Measurements from ENCODE around the gene DAGLA.

DAGLA gene

GRCh38 chr11:61709110-61709509 lies 28.9 kb downstream of the DAGLA start:
- Histone ChIP-seq H3K9ac (ENCODE audit: low read depth in 1 of 2, low read length in 2 of 2) (no peak overlapping the region), H3K27me3 (ENCODE audit: control insufficient read depth in 1 of 2, insufficient read depth in 2 of 2, low read length in 2 of 2) (no peaks in the 10 kb centered on the region), H3K4me1 (ENCODE audit: control insufficient read depth in 1 of 2, insufficient read depth in 2 of 2, low read length in 2 of 2) (peaks cover 11 to 12% of the 10 kb centered on the region in 2 donors), H3K36me3 (ENCODE audit: control insufficient read depth in 1 of 2, insufficient read depth in 2 of 2, low read length in 2 of 2) (no peaks in the 10 kb centered on the region), H3K9me3 (ENCODE audit: control insufficient read depth in 1 of 2, low read length in 2 of 2) (no peaks in the 10 kb centered on the region), H3K27ac (ENCODE audit: low read depth, low read length) (no peak overlapping the region), H3K4me3 (ENCODE audit: low read depth in 1 of 2, low read length in 2 of 2) (no peak overlapping the region)

GRCh38 chr11:61709572-61709971 lies 29.4 kb downstream of the DAGLA start:
- Histone ChIP-seq H3K9ac (ENCODE audit: low read depth in 1 of 2, low read length in 2 of 2) (no peak overlapping the region), H3K4me1 (ENCODE audit: control insufficient read depth in 1 of 2, insufficient read depth in 2 of 2, low read length in 2 of 2) (peaks cover 11 to 12% of the 10 kb centered on the region in 2 donors), H3K36me3 (ENCODE audit: control insufficient read depth in 1 of 2, insufficient read depth in 2 of 2, low read length in 2 of 2) (no peaks in the 10 kb centered on the region), H3K27ac (ENCODE audit: low read depth, low read length) (no peak overlapping the region), H3K9me3 (ENCODE audit: control insufficient read depth in 1 of 2, low read length in 2 of 2) (no peaks in the 10 kb centered on the region), H3K27me3 (ENCODE audit: control insufficient read depth in 1 of 2, insufficient read depth in 2 of 2, low read length in 2 of 2) (no peaks in the 10 kb centered on the region), H3K4me3 (ENCODE audit: low read depth in 1 of 2, low read length in 2 of 2) (no peak overlapping the region)

GRCh38 chr11:61710019-61710418 lies 29.8 kb downstream of the DAGLA start:
- Histone ChIP-seq H3K9ac (ENCODE audit: low read depth in 1 of 2, low read length in 2 of 2) (no peak overlapping the region), H3K9me3 (ENCODE audit: control insufficient read depth in 1 of 2, low read length in 2 of 2) (no peaks in the 10 kb centered on the region), H3K4me1 (ENCODE audit: control insufficient read depth in 1 of 2, insufficient read depth in 2 of 2, low read length in 2 of 2) (peaks cover 11 to 12% of the 10 kb centered on the region in 2 donors), H3K27me3 (ENCODE audit: control insufficient read depth in 1 of 2, insufficient read depth in 2 of 2, low read length in 2 of 2) (no peaks in the 10 kb centered on the region), H3K27ac (ENCODE audit: low read depth, low read length) (no peak overlapping the region), H3K36me3 (ENCODE audit: control insufficient read depth in 1 of 2, insufficient read depth in 2 of 2, low read length in 2 of 2) (no peaks in the 10 kb centered on the region), H3K4me3 (ENCODE audit: low read depth in 1 of 2, low read length in 2 of 2) (no peak overlapping the region)

- no peaks in the 10 kb centered on the region for H3K36me3 ChIP-seq (ENCODE audit: control insufficient read depth in 1 of 2, insufficient read depth in 2 of 2, low read length in 2 of 2)
- H3K9ac ChIP-seq (ENCODE audit: low read depth in 1 of 2, low read length in 2 of 2) = no peak overlapping the region
- no peaks in the 10 kb centered on the region for H3K9me3 ChIP-seq (ENCODE audit: control insufficient read depth in 1 of 2, low read length in 2 of 2)
- no peaks in the 10 kb centered on the region for H3K27me3 ChIP-seq (ENCODE audit: control insufficient read depth in 1 of 2, insufficient read depth in 2 of 2, low read length in 2 of 2)
- H3K4me1 ChIP-seq (ENCODE audit: control insufficient read depth in 1 of 2, insufficient read depth in 2 of 2, low read length in 2 of 2) = peaks cover 14 to 16% of the 10 kb centered on the region in 2 donors
- no peak overlapping the region for H3K4me3 ChIP-seq (ENCODE audit: low read depth in 1 of 2, low read length in 2 of 2)
- H3K27ac ChIP-seq (ENCODE audit: low read depth, low read length) = no peak overlapping the region
These were observed 30.8 kb downstream of the DAGLA start for GRCh38 chr11:61711037-61711436.

- Histone ChIP-seq H3K27ac (ENCODE audit: low read depth, low read length) (no peak overlapping the region), H3K4me3 (ENCODE audit: low read depth in 1 of 2, low read length in 2 of 2) (no peak overlapping the region), H3K27me3 (ENCODE audit: control insufficient read depth in 1 of 2, insufficient read depth in 2 of 2, low read length in 2 of 2) (no peaks in the 10 kb centered on the region), H3K9ac (ENCODE audit: low read depth in 1 of 2, low read length in 2 of 2) (no peak overlapping the region), H3K9me3 (ENCODE audit: control insufficient read depth in 1 of 2, low read length in 2 of 2) (no peaks in the 10 kb centered on the region), H3K4me1 (ENCODE audit: control insufficient read depth in 1 of 2, insufficient read depth in 2 of 2, low read length in 2 of 2) (peaks cover 18 to 21% of the 10 kb centered on the region in 2 donors), H3K36me3 (ENCODE audit: control insufficient read depth in 1 of 2, insufficient read depth in 2 of 2, low read length in 2 of 2) (no peaks in the 10 kb centered on the region)
These were observed 31.3 kb downstream of the DAGLA start for GRCh38 chr11:61711498-61711897.

GRCh38 chr11:61712314-61712713 lies 32.1 kb downstream of the DAGLA start:
- no peaks in the 10 kb centered on the region for H3K27me3 ChIP-seq (ENCODE audit: control insufficient read depth in 1 of 2, insufficient read depth in 2 of 2, low read length in 2 of 2)
- H3K9ac ChIP-seq (ENCODE audit: low read depth in 1 of 2, low read length in 2 of 2) = no peak overlapping the region
- no peaks in the 10 kb centered on the region for H3K9me3 ChIP-seq (ENCODE audit: control insufficient read depth in 1 of 2, low read length in 2 of 2)
- H3K27ac ChIP-seq (ENCODE audit: low read depth, low read length) = no peak overlapping the region
- peaks cover 10 to 17% of the 10 kb centered on the region in 2 donors for H3K4me1 ChIP-seq (ENCODE audit: control insufficient read depth in 1 of 2, insufficient read depth in 2 of 2, low read length in 2 of 2)
- no peaks in the 10 kb centered on the region for H3K36me3 ChIP-seq (ENCODE audit: control insufficient read depth in 1 of 2, insufficient read depth in 2 of 2, low read length in 2 of 2)
- no peak overlapping the region for H3K4me3 ChIP-seq (ENCODE audit: low read depth in 1 of 2, low read length in 2 of 2)

GRCh38 chr11:61712846-61713245 lies 32.7 kb downstream of the DAGLA start:
- Histone ChIP-seq H3K36me3 (ENCODE audit: control insufficient read depth in 1 of 2, insufficient read depth in 2 of 2, low read length in 2 of 2) (no peaks in the 10 kb centered on the region), H3K4me3 (ENCODE audit: low read depth in 1 of 2, low read length in 2 of 2) (no peak overlapping the region), H3K9ac (ENCODE audit: low read depth in 1 of 2, low read length in 2 of 2) (no peak overlapping the region), H3K27ac (ENCODE audit: low read depth, low read length) (no peak overlapping the region), H3K4me1 (ENCODE audit: control insufficient read depth in 1 of 2, insufficient read depth in 2 of 2, low read length in 2 of 2) (peaks cover 6 to 14% of the 10 kb centered on the region in 2 donors), H3K9me3 (ENCODE audit: control insufficient read depth in 1 of 2, low read length in 2 of 2) (no peaks in the 10 kb centered on the region), H3K27me3 (ENCODE audit: control insufficient read depth in 1 of 2, insufficient read depth in 2 of 2, low read length in 2 of 2) (no peaks in the 10 kb centered on the region)

- Histone ChIP-seq H3K27ac (ENCODE audit: low read depth, low read length) (no peak overlapping the region), H3K4me1 (ENCODE audit: control insufficient read depth in 1 of 2, insufficient read depth in 2 of 2, low read length in 2 of 2) (peaks cover 6 to 14% of the 10 kb centered on the region in 2 donors), H3K9me3 (ENCODE audit: control insufficient read depth in 1 of 2, low read length in 2 of 2) (no peaks in the 10 kb centered on the region)
These were observed 33.3 kb downstream of the DAGLA start for GRCh38 chr11:61713464-61713863.

GRCh38 chr11:61713906-61714305 lies 33.7 kb downstream of the DAGLA start:
- no peaks in the 10 kb centered on the region for H3K9me3 ChIP-seq (ENCODE audit: control insufficient read depth in 1 of 2, low read length in 2 of 2)
- H3K9ac ChIP-seq (ENCODE audit: low read depth in 1 of 2, low read length in 2 of 2) = no peak overlapping the region
- no peaks in the 10 kb centered on the region for H3K27me3 ChIP-seq (ENCODE audit: control insufficient read depth in 1 of 2, insufficient read depth in 2 of 2, low read length in 2 of 2)
- H3K4me1 ChIP-seq (ENCODE audit: control insufficient read depth in 1 of 2, insufficient read depth in 2 of 2, low read length in 2 of 2) = peaks cover 6 to 14% of the 10 kb centered on the region in 2 donors
- H3K27ac ChIP-seq (ENCODE audit: low read depth, low read length) = no peak overlapping the region
- H3K36me3 ChIP-seq (ENCODE audit: control insufficient read depth in 1 of 2, insufficient read depth in 2 of 2, low read length in 2 of 2) = no peaks in the 10 kb centered on the region
- H3K4me3 ChIP-seq (ENCODE audit: low read depth in 1 of 2, low read length in 2 of 2) = no peak overlapping the region

More at GRCh38 chr11:61713464-61713863, 33.3 kb downstream of the DAGLA start:
- no peaks in the 10 kb centered on the region for H3K27me3 ChIP-seq (ENCODE audit: control insufficient read depth in 1 of 2, insufficient read depth in 2 of 2, low read length in 2 of 2)
- H3K9ac ChIP-seq (ENCODE audit: low read depth in 1 of 2, low read length in 2 of 2) = no peak overlapping the region
- no peak overlapping the region for H3K4me3 ChIP-seq (ENCODE audit: low read depth in 1 of 2, low read length in 2 of 2)
- H3K36me3 ChIP-seq (ENCODE audit: control insufficient read depth in 1 of 2, insufficient read depth in 2 of 2, low read length in 2 of 2) = no peaks in the 10 kb centered on the region

- H3K4me1 ChIP-seq (ENCODE audit: control insufficient read depth in 1 of 2, insufficient read depth in 2 of 2, low read length in 2 of 2) = peaks cover 6 to 14% of the 10 kb centered on the region in 2 donors
- no peak overlapping the region for H3K9ac ChIP-seq (ENCODE audit: low read depth in 1 of 2, low read length in 2 of 2)
- H3K27ac ChIP-seq (ENCODE audit: low read depth, low read length) = no peak overlapping the region
These were observed 34.1 kb downstream of the DAGLA start for GRCh38 chr11:61714316-61714715.

GRCh38 chr11:61714916-61715315 lies 34.7 kb downstream of the DAGLA start:
- no peaks in the 10 kb centered on the region for H3K9me3 ChIP-seq (ENCODE audit: control insufficient read depth in 1 of 2, low read length in 2 of 2)
- no peak overlapping the region for H3K27ac ChIP-seq (ENCODE audit: low read depth, low read length)
- H3K36me3 ChIP-seq (ENCODE audit: control insufficient read depth in 1 of 2, insufficient read depth in 2 of 2, low read length in 2 of 2) = no peaks in the 10 kb centered on the region
- H3K9ac ChIP-seq (ENCODE audit: low read depth in 1 of 2, low read length in 2 of 2) = no peak overlapping the region
- no peak overlapping the region for H3K4me3 ChIP-seq (ENCODE audit: low read depth in 1 of 2, low read length in 2 of 2)
- no peaks in the 10 kb centered on the region for H3K27me3 ChIP-seq (ENCODE audit: control insufficient read depth in 1 of 2, insufficient read depth in 2 of 2, low read length in 2 of 2)
- H3K4me1 ChIP-seq (ENCODE audit: control insufficient read depth in 1 of 2, insufficient read depth in 2 of 2, low read length in 2 of 2) = peaks cover 6 to 14% of the 10 kb centered on the region in 2 donors

More at GRCh38 chr11:61714316-61714715, 34.1 kb downstream of the DAGLA start:
- H3K36me3 ChIP-seq (ENCODE audit: control insufficient read depth in 1 of 2, insufficient read depth in 2 of 2, low read length in 2 of 2) = no peaks in the 10 kb centered on the region
- no peak overlapping the region for H3K4me3 ChIP-seq (ENCODE audit: low read depth in 1 of 2, low read length in 2 of 2)
- no peaks in the 10 kb centered on the region for H3K27me3 ChIP-seq (ENCODE audit: control insufficient read depth in 1 of 2, insufficient read depth in 2 of 2, low read length in 2 of 2)
- H3K9me3 ChIP-seq (ENCODE audit: control insufficient read depth in 1 of 2, low read length in 2 of 2) = no peaks in the 10 kb centered on the region
